ENCODE results near the gene KDM7A. TPM values are rescaled to one million over a fixed set of nuclear protein-coding genes. Genes with fewer than 3 reads are reported as not detected.

Gene KDM7A
- total and polyA plus RNA-seq, 2 experiments from 2014 or later = 0.75 to 7.0 TPM

DNA sequence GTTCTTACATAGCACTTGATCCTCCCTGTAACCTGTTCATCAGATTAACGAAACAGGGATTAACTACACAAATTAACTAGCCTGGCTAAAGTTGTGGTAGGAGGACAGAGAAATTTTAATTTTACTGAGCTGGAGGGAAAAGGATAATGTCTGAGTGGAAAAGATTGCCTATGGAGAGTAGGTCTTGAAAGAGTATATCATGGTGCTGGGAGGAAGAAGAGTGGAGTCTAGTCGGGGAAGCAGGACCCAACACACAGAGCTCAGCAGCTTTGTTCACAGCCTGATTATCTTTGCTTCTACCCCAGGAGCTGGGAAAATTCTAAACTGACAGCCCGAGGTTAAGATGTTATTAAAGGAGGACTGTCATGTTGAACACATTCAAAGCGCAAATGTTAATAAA, 6.1 kb upstream of the KDM7A start:
- 80% methylated on average over 4 of the region's 4 CpGs for whole genome bisulfite sequencing (ENCODE audit: low lambda C conversion rate, missing lambda C conversion rate)
- no peaks in the 10 kb centered on the region for H3K79me2 ChIP-seq
- no peak overlapping the region for H2AFZ ChIP-seq
- no peaks in the 10 kb centered on the region for H3K9me3 ChIP-seq (ENCODE audit: low read depth)
- H3K4me3 ChIP-seq = no peak overlapping the region
- TF ChIP-seq EZH2phosphoT487 (IDR thresholded peaks at IDR 0.05; ENCODE audit: low read depth, severe bottlenecking, unreplicated experiment) = no peak
- TF ChIP-seq, protein P1, sequence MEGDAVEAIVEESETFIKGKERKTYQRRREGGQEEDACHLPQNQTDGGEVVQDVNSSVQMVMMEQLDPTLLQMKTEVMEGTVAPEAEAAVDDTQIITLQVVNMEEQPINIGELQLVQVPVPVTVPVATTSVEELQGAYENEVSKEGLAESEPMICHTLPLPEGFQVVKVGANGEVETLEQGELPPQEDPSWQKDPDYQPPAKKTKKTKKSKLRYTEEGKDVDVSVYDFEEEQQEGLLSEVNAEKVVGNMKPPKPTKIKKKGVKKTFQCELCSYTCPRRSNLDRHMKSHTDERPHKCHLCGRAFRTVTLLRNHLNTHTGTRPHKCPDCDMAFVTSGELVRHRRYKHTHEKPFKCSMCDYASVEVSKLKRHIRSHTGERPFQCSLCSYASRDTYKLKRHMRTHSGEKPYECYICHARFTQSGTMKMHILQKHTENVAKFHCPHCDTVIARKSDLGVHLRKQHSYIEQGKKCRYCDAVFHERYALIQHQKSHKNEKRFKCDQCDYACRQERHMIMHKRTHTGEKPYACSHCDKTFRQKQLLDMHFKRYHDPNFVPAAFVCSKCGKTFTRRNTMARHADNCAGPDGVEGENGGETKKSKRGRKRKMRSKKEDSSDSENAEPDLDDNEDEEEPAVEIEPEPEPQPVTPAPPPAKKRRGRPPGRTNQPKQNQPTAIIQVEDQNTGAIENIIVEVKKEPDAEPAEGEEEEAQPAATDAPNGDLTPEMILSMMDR (IDR thresholded peaks at IDR 0.05; ENCODE audit: poor library complexity) = no peak
- TF ChIP-seq EZH2 (IDR thresholded peaks at IDR 0.05; ENCODE audit: borderline replicate concordance) = no peak
- H3K9me2 ChIP-seq (replicated peaks; ENCODE audit: insufficient read depth) = no peaks in the 10 kb centered on the region
- no peak overlapping the region for H3K4me2 ChIP-seq
- DNase-seq (ENCODE audit: low spot score) = no peak
- no peaks in the 10 kb centered on the region for H4K20me1 ChIP-seq (ENCODE audit: insufficient read depth, poor library complexity, severe bottlenecking)
- peaks cover 40% of the 10 kb centered on the region for H3K27me3 ChIP-seq
- no peaks in the 10 kb centered on the region for H3K4me1 ChIP-seq (ENCODE audit: insufficient read depth)
- H3K27ac ChIP-seq = no peak overlapping the region
- H3K36me3 ChIP-seq (replicated peaks; ENCODE audit: insufficient read depth, low read depth) = no peaks in the 10 kb centered on the region

DNA sequence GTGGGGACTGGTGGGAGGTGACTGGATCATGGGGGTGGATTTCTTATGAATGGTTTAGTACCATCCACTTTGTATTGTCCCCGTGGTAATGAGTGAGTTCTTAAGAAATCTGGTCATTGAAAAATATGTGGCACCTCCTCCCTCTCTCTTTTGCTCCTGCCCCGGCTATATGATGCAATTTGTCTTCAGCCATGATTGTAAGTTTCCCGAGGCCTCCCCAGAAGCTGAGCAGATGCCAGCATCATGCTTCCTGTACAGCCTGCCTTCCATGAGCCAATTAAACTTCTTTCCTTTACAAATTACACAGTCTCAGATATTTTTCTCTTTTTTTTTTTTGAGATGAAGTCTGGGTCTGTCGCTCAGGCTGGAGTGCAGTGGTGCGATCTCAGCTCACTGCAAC, 2.6 kb upstream of the KDM7A start:
- DNase-seq (ENCODE audit: low spot score) = no peak
- WGBS (ENCODE audit: low lambda C conversion rate, missing lambda C conversion rate) = 96% methylated on average over 5 of the region's 5 CpGs
- Histone ChIP-seq H3K36me3 (replicated peaks; ENCODE audit: insufficient read depth, low read depth) (no peaks in the 10 kb centered on the region), H3K79me2 (peaks cover 6% of the 10 kb centered on the region), H3K27me3 (peaks cover 40% of the 10 kb centered on the region), H3K9me3 (ENCODE audit: low read depth) (no peaks in the 10 kb centered on the region), H2AFZ (no peak overlapping the region), H3K4me3 (no peak overlapping the region), H3K27ac (no peak overlapping the region), H3K4me2 (no peak overlapping the region), H3K4me1 (ENCODE audit: insufficient read depth) (no peaks in the 10 kb centered on the region), H3K9me2 (replicated peaks; ENCODE audit: insufficient read depth) (no peaks in the 10 kb centered on the region), H4K20me1 (ENCODE audit: insufficient read depth, poor library complexity, severe bottlenecking) (no peaks in the 10 kb centered on the region)
- TF ChIP-seq, protein P1 (IDR thresholded peaks at IDR 0.05; ENCODE audit: poor library complexity) = no peak
- TF ChIP-seq EZH2 (IDR thresholded peaks at IDR 0.05; ENCODE audit: borderline replicate concordance) (no peak), EZH2phosphoT487 (IDR thresholded peaks at IDR 0.05; ENCODE audit: low read depth, severe bottlenecking, unreplicated experiment) (no peak)

DNA sequence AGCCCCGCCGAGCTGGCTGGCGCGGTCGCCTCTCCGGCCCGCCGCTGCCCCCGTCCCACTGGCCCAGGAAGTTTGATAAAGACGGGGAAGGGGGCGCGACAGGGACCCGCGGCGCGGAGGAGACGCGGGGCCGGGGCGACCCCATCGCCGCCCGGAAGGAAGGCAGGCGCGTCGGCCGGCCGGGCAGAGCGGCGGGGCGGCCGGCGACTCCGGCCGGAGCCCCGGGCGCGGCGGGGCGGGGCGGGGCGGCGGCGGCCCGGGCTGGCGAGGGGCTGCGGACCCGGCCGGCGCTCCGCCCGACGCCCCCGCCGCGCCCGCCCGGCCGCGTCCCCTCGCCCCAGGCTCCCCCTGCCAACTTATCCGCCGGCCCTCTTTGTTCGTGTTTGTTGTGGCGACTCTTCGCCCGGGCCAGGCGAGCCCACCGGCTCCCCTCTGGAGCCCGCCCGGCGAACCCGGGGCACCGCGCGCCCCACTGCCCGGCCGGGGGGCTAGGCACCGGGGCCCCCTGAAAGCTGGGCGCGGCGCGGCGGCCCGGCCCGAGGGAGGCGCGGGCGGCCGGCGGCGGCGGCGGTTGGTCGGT, 571 bp downstream of the KDM7A start:
- H4K20me1 ChIP-seq (ENCODE audit: insufficient read depth, poor library complexity, severe bottlenecking) = no peaks in the 10 kb centered on the region
- H3K27ac ChIP-seq = peak overlapping the region; percentile 90
- no peaks in the 10 kb centered on the region for H3K36me3 ChIP-seq (replicated peaks; ENCODE audit: insufficient read depth, low read depth)
- no peaks in the 10 kb centered on the region for H3K9me2 ChIP-seq (replicated peaks; ENCODE audit: insufficient read depth)
- H3K4me1 ChIP-seq (ENCODE audit: insufficient read depth) = no peaks in the 10 kb centered on the region
- H3K4me3 ChIP-seq = peak overlapping the region; percentile 30
- H3K27me3 ChIP-seq = peaks cover 17% of the 10 kb centered on the region
- peak overlapping the region; percentile 76 for H3K4me2 ChIP-seq
- H3K9me3 ChIP-seq (ENCODE audit: low read depth) = no peaks in the 10 kb centered on the region
- TF ChIP-seq, protein P1 (IDR thresholded peaks at IDR 0.05; ENCODE audit: poor library complexity) = no peak
- no peak for TF ChIP-seq EZH2phosphoT487 (IDR thresholded peaks at IDR 0.05; ENCODE audit: low read depth, severe bottlenecking, unreplicated experiment)
- under 1% methylated on average over 33 of the region's 95 CpGs for WGBS (ENCODE audit: low lambda C conversion rate, missing lambda C conversion rate)
- peaks cover 36% of the 10 kb centered on the region for H3K79me2 ChIP-seq
- DNase-seq (ENCODE audit: low spot score) = peak; percentile 58
- H2AFZ ChIP-seq = peak overlapping the region; percentile 84

Measured in hepatocyte (in vitro differentiated cells).